HUES6 (cell line): ENCODE results near the gene TMEM82.

Experiments used
- H3K27ac ChIP-seq: 2 replicates; pipeline ENCODE4 v1.7.0; 2013; ENCODE audit warnings: low read depth, mild to moderate bottlenecking, low read length, inconsistent platforms
- H3K27me3 ChIP-seq: 2 replicates; pipeline ENCODE4 v1.6.1; 2013; ENCODE audit warnings: low read length; ENCODE audit not compliant: control insufficient read depth, insufficient read depth
- H3K36me3 ChIP-seq: 2 replicates; pipeline ENCODE4 v1.6.1; 2013; ENCODE audit warnings: low read length; ENCODE audit not compliant: control insufficient read depth, insufficient read depth
- H3K4me1 ChIP-seq: 2 replicates; pipeline ENCODE4 v1.6.1; 2013; ENCODE audit warnings: low read length; ENCODE audit not compliant: control insufficient read depth, insufficient read depth
- H3K4me3 ChIP-seq: 2 replicates; pipeline ENCODE4 v1.5.1; 2013; ENCODE audit warnings: low read depth, low read length
- H3K9ac ChIP-seq: one replicate; pipeline ENCODE4 v1.6.1; 2013; ENCODE audit warnings: mild to moderate bottlenecking, low read length
- H3K9me3 ChIP-seq: 2 replicates; pipeline ENCODE4 v1.6.1; 2013; ENCODE audit warnings: low read depth, low read length; ENCODE audit not compliant: control insufficient read depth, insufficient read depth

The TMEM82 gene

GRCh38 chr1:15758343-15758931, 16.1 kb downstream of the TMEM82 start, which contains the start of gene FBLIM1:
Gene FBLIM1, plus strand, starts transcription at chr1:15758795. Its CDS starts 6,189 bp downstream, at chr1:15764984.
- peak within 1 kb of the TSS; percentile 87; the same call in 1 of the 2 replicates for H3K27ac ChIP-seq
- peak within 1 kb of the TSS; percentile 91 for H3K9ac ChIP-seq
- H3K36me3 ChIP-seq = peaks cover 6% of the 10 kb centered on the region
- H3K4me1 ChIP-seq = peaks cover 46% of the 10 kb centered on the region
- H3K27me3 ChIP-seq = peaks cover 12% of the 10 kb centered on the region; the same call in 1 of the 2 replicates
- no peaks in the 10 kb centered on the region for H3K9me3 ChIP-seq
- H3K4me3 ChIP-seq = peak within 1 kb of the TSS; percentile 90

- H3K27ac ChIP-seq = peak overlapping the region; percentile 87; the same call in 1 of the 2 replicates
- H3K36me3 ChIP-seq = peaks cover 9% of the 10 kb centered on the region
- peak overlapping the region; percentile 91 for H3K9ac ChIP-seq
- peak overlapping the region; percentile 90 for H3K4me3 ChIP-seq
- H3K4me1 ChIP-seq = peaks cover 48% of the 10 kb centered on the region
- peaks cover 12% of the 10 kb centered on the region; the same call in 1 of the 2 replicates for H3K27me3 ChIP-seq
- H3K9me3 ChIP-seq = no peaks in the 10 kb centered on the region
Measured at GRCh38 chr1:15758953-15759661, 16.8 kb downstream of the TMEM82 start.

GRCh38 chr1:15760520-15761211, 18.4 kb downstream of the TMEM82 start:
- H3K4me1 ChIP-seq = peaks cover 45% of the 10 kb centered on the region
- H3K27ac ChIP-seq = peak overlapping the region; percentile 85; the same call in 1 of the 2 replicates
- H3K27me3 ChIP-seq = peaks cover 12% of the 10 kb centered on the region; the same call in 1 of the 2 replicates
- H3K9me3 ChIP-seq = no peaks in the 10 kb centered on the region
- H3K4me3 ChIP-seq = peak overlapping the region; percentile 90
- peak overlapping the region; percentile 91 for H3K9ac ChIP-seq
- H3K36me3 ChIP-seq = peaks cover 24% of the 10 kb centered on the region

GRCh38 chr1:15761366-15762128, 19.2 kb downstream of the TMEM82 start:
- Histone ChIP-seq H3K4me3 (peak overlapping the region; percentile 90), H3K9ac (peak overlapping the region; percentile 91), H3K4me1 (peaks cover 38% of the 10 kb centered on the region), H3K9me3 (no peaks in the 10 kb centered on the region), H3K36me3 (peaks cover 33% of the 10 kb centered on the region), H3K27ac (no peak overlapping the region), H3K27me3 (peaks cover 10% of the 10 kb centered on the region; the same call in 1 of the 2 replicates)

- Histone ChIP-seq H3K9me3 (no peaks in the 10 kb centered on the region), H3K4me1 (peaks cover 28% of the 10 kb centered on the region), H3K27ac (no peak overlapping the region), H3K9ac (no peak overlapping the region), H3K27me3 (no peaks in the 10 kb centered on the region), H3K36me3 (peaks cover 41% of the 10 kb centered on the region), H3K4me3 (no peak overlapping the region)
Measured at GRCh38 chr1:15762546-15762945, 20.2 kb downstream of the TMEM82 start.

GRCh38 chr1:15764269-15764764, 22.0 kb downstream of the TMEM82 start:
- no peak overlapping the region for H3K4me3 ChIP-seq
- H3K27me3 ChIP-seq = no peaks in the 10 kb centered on the region
- H3K27ac ChIP-seq = no peak overlapping the region
- peak overlapping the region; percentile 23 for H3K9ac ChIP-seq
- no peaks in the 10 kb centered on the region for H3K9me3 ChIP-seq
- peaks cover 22% of the 10 kb centered on the region for H3K4me1 ChIP-seq
- peaks cover 57% of the 10 kb centered on the region for H3K36me3 ChIP-seq

- H3K27me3 ChIP-seq = no peaks in the 10 kb centered on the region
- no peak overlapping the region for H3K9ac ChIP-seq
- no peak overlapping the region; the same call in 1 of the 2 replicates for H3K27ac ChIP-seq
- H3K9me3 ChIP-seq = no peaks in the 10 kb centered on the region
- H3K36me3 ChIP-seq = peaks cover 60% of the 10 kb centered on the region
- H3K4me3 ChIP-seq = no peak overlapping the region
- peaks cover 22% of the 10 kb centered on the region for H3K4me1 ChIP-seq
Measured at GRCh38 chr1:15764890-15765289, 22.6 kb downstream of the TMEM82 start.

- Histone ChIP-seq H3K4me1 (peaks cover 19% of the 10 kb centered on the region), H3K27me3 (no peaks in the 10 kb centered on the region), H3K36me3 (peaks cover 68% of the 10 kb centered on the region), H3K9me3 (no peaks in the 10 kb centered on the region), H3K4me3 (no peak overlapping the region), H3K9ac (no peak overlapping the region), H3K27ac (no peak overlapping the region)
Measured at GRCh38 chr1:15765495-15766194, 23.3 kb downstream of the TMEM82 start.

- Histone ChIP-seq H3K27me3 (no peaks in the 10 kb centered on the region), H3K9me3 (no peaks in the 10 kb centered on the region), H3K4me1 (peaks cover 6% of the 10 kb centered on the region; the same call in 1 of the 2 replicates), H3K9ac (no peak overlapping the region), H3K27ac (no peak overlapping the region), H3K4me3 (no peak overlapping the region), H3K36me3 (peaks cover 84% of the 10 kb centered on the region)
Measured at GRCh38 chr1:15767941-15768340, 25.6 kb downstream of the TMEM82 start.

- no peak overlapping the region for H3K9ac ChIP-seq
- no peaks in the 10 kb centered on the region for H3K27me3 ChIP-seq
- no peak overlapping the region for H3K4me3 ChIP-seq
- peaks cover 86% of the 10 kb centered on the region for H3K36me3 ChIP-seq
- H3K9me3 ChIP-seq = no peaks in the 10 kb centered on the region
- no peak overlapping the region for H3K27ac ChIP-seq
- H3K4me1 ChIP-seq = peaks cover 6% of the 10 kb centered on the region; the same call in 1 of the 2 replicates
Measured at GRCh38 chr1:15768388-15768787, 26.1 kb downstream of the TMEM82 start.
